Mucosa of descending colon (tissue), 3 donors: Measurements from ENCODE around the gene MS4A4E. TPM values are rescaled to one million over a fixed set of nuclear protein-coding genes. Genes with fewer than 3 reads are reported as not detected.
"Not testable (repeated sequence)": the region's sequence is repeated elsewhere in the genome, so short reads cannot be mapped to it uniquely, and the experiment has no call there.

Experiments used
- ATAC-seq: fragments of 200-7000 bp; cut with Tn5 transposase; one replicate; pipeline ENCODE4 v1.9.1; 2020; ENCODE audit warnings: mild to moderate bottlenecking, moderate library complexity
- DNase-seq, 3 donors: peaks; one replicate each; pipeline ENCODE4 v3.0.0-alpha.2; 2020
- H3K36me3 ChIP-seq: fragments of 200-600 bp; one replicate; pipeline ENCODE4 v1.8.0; 2021; ENCODE audit warnings: low read depth, mild to moderate bottlenecking
- H3K4me1 ChIP-seq: fragments of 200-600 bp; one replicate; pipeline ENCODE4 v1.8.0; 2021; ENCODE audit warnings: low read depth, mild to moderate bottlenecking
- H3K4me3 ChIP-seq: fragments of 200-600 bp; one replicate; pipeline ENCODE4 v1.8.0; 2021; ENCODE audit warnings: mild to moderate bottlenecking
- H3K9me3 ChIP-seq: fragments of 200-600 bp; one replicate; pipeline ENCODE4 v1.8.0; 2021; ENCODE audit warnings: mild to moderate bottlenecking
- CTCF ChIP-seq: fragments of 200-600 bp; IDR thresholded peaks from one replicate; pipeline ENCODE4 v1.8.0; 2022; ENCODE audit warnings: antibody characterized with exemption, mild to moderate bottlenecking
- intact Hi-C, 2 donors: fragments of 100-400 bp; cut with DNase I in 1 of 2; cut with micrococcal nuclease in 1 of 2; formaldehyde crosslinking; loops; one replicate each; pipeline versions ENCODE4 v1.11.0 to v1.11.1; 2022; cut with DNase I, micrococcal nuclease
- long read RNA-seq, 2 donors: library from polyadenylated mRNA; unstranded; transcript quantifications; one replicate each; pipeline ENCODE4 v2.0.0, GENCODE V29; 2019 to 2021
- total RNA-seq, 3 donors: library from RNA; stranded (reverse); fragmentation: NEBNext Ultra II Directional in 2 of 3; extraction: Animal tissue kit (Norgen Biotek cat#: 25700) in 2 of 3; gene quantifications; one replicate each; pipeline versions ENCODE4 v1.2.1 to v1.2.4, GENCODE V29; 2021 to 2023
- donor health status: DM: no; HTN: no; CAD: no; lungs with moderate emphysema.
- donor health status: DM: no; HTN: no; CAD: no.
- donor health status: DM: no; HTN: yes; CAD: no.

MS4A4E gene
- 1 to 10 TPM; 1.3 to 6.6 (median 1.7) TPM for total RNA-seq
- long read RNA-seq, donor 1 = 0 reads
- long read RNA-seq, donor 2 = 0 reads

- intact Hi-C loops = no loop called here
- H3K4me3 ChIP-seq = no peak within 1 kb of the TSS
- no peak for TF ChIP-seq CTCF
- no peaks in the 10 kb centered on the region for H3K9me3 ChIP-seq
- ATAC-seq = no peak
- no peak for DNase-seq
- no peaks in the 10 kb centered on the region for H3K36me3 ChIP-seq
- no peaks in the 10 kb centered on the region for H3K4me1 ChIP-seq
These were observed at the start of gene MS4A4E for GRCh38 chr11:60242740-60243239. MS4A4E (minus strand) TSS chr11:60243137; CDS start chr11:60230055, 13,082 bp downstream.

DNA sequence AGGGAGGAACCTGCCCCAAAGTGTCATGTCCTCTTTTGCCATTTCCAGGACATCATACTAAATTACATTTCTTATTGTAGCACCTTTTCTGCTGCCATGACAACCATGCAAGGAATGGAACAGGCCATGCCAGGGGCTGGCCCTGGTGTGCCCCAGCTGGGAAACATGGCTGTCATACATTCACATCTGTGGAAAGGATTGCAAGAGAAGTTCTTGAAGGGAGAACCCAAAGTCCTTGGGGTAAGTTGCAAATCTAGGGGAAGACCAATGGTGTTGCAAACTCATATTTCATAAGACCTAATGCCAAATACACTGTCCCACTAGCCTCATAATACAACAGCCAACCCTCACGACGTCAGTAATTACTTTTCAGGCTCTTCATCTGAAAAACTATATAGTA is 49.2 kb upstream of the MS4A4E start:
- no peak for TF ChIP-seq CTCF

GRCh38 chr11:60288531-60288930 is 45.6 kb upstream of the MS4A4E start:
- intact Hi-C loops = no loop called here
- H3K36me3 ChIP-seq = no peaks in the 10 kb centered on the region
- TF ChIP-seq CTCF = no peak
- H3K9me3 ChIP-seq = no peaks in the 10 kb centered on the region
- no peak for DNase-seq
- H3K4me3 ChIP-seq = no peak overlapping the region
- no peaks in the 10 kb centered on the region for H3K4me1 ChIP-seq
- ATAC-seq = no peak

More for the DNA sequence above, 49.2 kb upstream of the MS4A4E start:
- Histone ChIP-seq H3K36me3 (no peaks in the 10 kb centered on the region), H3K9me3 (no peaks in the 10 kb centered on the region), H3K4me3 (no peak overlapping the region), H3K4me1 (no peaks in the 10 kb centered on the region)
- no peak for DNase-seq
- ATAC-seq = no peak
- intact Hi-C loops = no loop called here

GRCh38 chr11:60285411-60286126 is 42.6 kb upstream of the MS4A4E start:
- ATAC-seq, H3K9me3 ChIP-seq, H3K4me3 ChIP-seq, H3K4me1 ChIP-seq, H3K36me3 ChIP-seq, intact Hi-C loops, DNase-seq: not testable (repeated sequence)

- no peak for TF ChIP-seq CTCF
- no peak for ATAC-seq
- no peak for DNase-seq
- no peaks in the 10 kb centered on the region for H3K36me3 ChIP-seq
- H3K4me3 ChIP-seq = no peak overlapping the region
- no peaks in the 10 kb centered on the region for H3K4me1 ChIP-seq
- intact Hi-C loops = no loop called here
- no peaks in the 10 kb centered on the region for H3K9me3 ChIP-seq
These were observed 39.3 kb upstream of the MS4A4E start for GRCh38 chr11:60282286-60282685.

- H3K36me3 ChIP-seq = no peaks in the 10 kb centered on the region
- intact Hi-C loops = no loop called here
- H3K9me3 ChIP-seq = no peaks in the 10 kb centered on the region
- H3K4me1 ChIP-seq = no peaks in the 10 kb centered on the region
- DNase-seq (no peak), ATAC-seq (no peak)
- no peak for TF ChIP-seq CTCF
- no peak overlapping the region for H3K4me3 ChIP-seq
These were observed 38.5 kb upstream of the MS4A4E start for GRCh38 chr11:60281485-60281884.
